ENCODE measurements around the gene MT1X.

MT1X gene

DNA sequence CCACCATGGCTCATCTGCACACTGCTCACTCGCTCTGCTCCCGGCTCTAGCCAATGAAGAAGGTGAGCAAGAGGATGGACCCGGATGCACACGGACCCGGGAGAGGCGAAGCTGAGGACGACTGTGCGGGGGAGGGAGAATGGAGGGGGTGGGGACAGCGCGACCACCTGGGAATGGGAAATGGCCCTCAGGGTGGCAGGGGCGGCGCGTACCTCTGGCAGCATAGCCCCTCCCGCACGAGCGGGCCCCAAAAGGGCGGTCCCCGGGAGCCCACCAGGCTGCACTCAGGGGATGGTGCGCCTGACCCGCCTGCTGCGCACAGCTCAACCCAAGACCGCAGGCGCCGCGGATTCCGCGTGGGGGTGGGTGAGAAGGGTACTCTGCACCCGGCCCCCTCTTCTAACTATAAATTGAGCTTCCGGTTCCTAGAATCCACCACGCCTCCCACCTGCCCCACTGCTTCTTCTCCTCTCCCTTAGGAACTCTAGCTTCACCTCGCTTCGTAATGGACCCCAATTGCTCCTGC, 6.5 kb upstream of the MT1X start:
- no peak overlapping the region for H3K4me3 ChIP-seq (ENCODE audit: low read depth, low read length)
- TF ChIP-seq, protein P1, sequence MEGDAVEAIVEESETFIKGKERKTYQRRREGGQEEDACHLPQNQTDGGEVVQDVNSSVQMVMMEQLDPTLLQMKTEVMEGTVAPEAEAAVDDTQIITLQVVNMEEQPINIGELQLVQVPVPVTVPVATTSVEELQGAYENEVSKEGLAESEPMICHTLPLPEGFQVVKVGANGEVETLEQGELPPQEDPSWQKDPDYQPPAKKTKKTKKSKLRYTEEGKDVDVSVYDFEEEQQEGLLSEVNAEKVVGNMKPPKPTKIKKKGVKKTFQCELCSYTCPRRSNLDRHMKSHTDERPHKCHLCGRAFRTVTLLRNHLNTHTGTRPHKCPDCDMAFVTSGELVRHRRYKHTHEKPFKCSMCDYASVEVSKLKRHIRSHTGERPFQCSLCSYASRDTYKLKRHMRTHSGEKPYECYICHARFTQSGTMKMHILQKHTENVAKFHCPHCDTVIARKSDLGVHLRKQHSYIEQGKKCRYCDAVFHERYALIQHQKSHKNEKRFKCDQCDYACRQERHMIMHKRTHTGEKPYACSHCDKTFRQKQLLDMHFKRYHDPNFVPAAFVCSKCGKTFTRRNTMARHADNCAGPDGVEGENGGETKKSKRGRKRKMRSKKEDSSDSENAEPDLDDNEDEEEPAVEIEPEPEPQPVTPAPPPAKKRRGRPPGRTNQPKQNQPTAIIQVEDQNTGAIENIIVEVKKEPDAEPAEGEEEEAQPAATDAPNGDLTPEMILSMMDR (IDR thresholded peaks at IDR 0.05; ENCODE audit: low read depth, low read length), result no peak

DNA sequence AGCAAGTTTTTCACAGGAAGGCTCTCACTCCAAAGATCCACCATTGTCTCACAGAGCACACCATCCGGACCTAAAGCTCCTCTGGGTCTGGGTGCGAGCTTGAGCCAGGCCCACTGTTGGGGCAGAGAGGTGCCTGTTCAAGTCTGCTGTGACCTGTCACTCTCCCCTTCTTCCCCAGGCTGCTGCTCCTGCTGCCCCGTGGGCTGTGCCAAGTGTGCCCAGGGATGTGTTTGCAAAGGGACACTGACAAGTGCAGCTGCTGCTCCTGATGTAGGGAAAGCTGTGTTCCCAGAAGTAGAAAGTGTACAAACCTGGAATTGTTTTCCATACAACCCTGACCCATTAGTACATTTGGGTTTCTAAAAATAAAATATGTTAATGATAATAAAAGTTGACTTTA, 4.8 kb upstream of the MT1X start:
- H3K4me3 ChIP-seq (ENCODE audit: low read depth, low read length), result no peak overlapping the region
- TF ChIP-seq, protein P1 (IDR thresholded peaks at IDR 0.05; ENCODE audit: low read depth, low read length), result no peak

GRCh38 chr16:56679078-56679730, 3.1 kb upstream of the MT1X start:
- no peak overlapping the region for H3K4me3 ChIP-seq (ENCODE audit: low read depth, low read length)
- TF ChIP-seq, protein P1 (IDR thresholded peaks at IDR 0.05; ENCODE audit: low read depth, low read length), result no peak

- no peak overlapping the region for H3K4me3 ChIP-seq (ENCODE audit: low read depth, low read length)
- TF ChIP-seq, protein P1 (IDR thresholded peaks at IDR 0.05; ENCODE audit: low read depth, low read length), result no peak
Observed at GRCh38 chr16:56679818-56680217, 2.5 kb upstream of the MT1X start.

DNA sequence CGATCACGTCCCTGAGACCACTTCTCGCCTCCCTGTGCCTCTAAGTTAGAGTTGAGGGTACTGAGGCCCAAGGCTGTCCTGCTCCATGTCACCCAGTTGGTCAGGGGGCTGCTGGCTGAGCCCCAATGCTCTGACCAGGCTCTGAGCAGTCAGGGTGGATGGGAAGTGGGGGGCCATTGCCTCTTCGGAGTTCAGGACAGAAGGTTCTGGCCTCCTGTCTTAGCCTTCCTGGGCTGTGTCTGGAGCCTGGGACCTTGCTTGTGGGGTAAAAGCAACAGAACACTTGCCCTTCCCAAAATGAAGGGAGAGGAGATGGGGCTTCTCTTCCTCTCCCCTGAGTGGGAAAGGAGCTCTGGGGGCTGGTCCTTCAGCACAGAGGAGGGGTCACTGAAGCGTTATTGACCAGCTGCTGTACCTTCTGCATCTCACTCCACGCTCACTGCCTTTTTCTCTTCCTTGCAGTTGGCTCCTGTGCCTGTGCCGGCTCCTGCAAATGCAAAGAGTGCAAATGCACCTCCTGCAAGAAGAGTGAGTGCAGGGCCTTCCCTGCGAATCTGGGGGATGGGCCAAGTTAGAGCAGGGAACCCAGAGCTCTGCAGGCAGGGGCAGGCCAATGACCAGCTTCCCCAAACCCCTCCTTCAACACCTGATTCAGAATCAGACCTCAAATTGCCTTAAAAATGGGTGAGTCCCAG, 580 bp downstream of the MT1X start:
- H3K4me3 ChIP-seq (ENCODE audit: low read depth, low read length), result peak overlapping the region; percentile 64
- TF ChIP-seq, protein P1 (IDR thresholded peaks at IDR 0.05; ENCODE audit: low read depth, low read length), result no peak

- no peak overlapping the region for H3K4me3 ChIP-seq (ENCODE audit: low read depth, low read length)
- TF ChIP-seq, protein P1 (IDR thresholded peaks at IDR 0.05; ENCODE audit: low read depth, low read length), result no peak
Observed at GRCh38 chr16:56683424-56684172, 1.3 kb downstream of the MT1X start.

Measured in WI38 (cell line).